MM.1S (cell line): ENCODE data around the gene OR9Q1.

Experiments
- DNase-seq: peaks from one replicate; pipeline ENCODE4 v3.0.0-alpha.2; 2015
- H2AFZ ChIP-seq: fragments of 300-600 bp; sonication (generic); 2 replicates; pipeline ENCODE4 v1.6.0; 2016; ENCODE audit warnings: antibody characterized with exemption, low read length
- H3F3A ChIP-seq: fragments of 300-600 bp; sonication (generic); 2 replicates; pipeline ENCODE4 v1.6.1; 2016; ENCODE audit warnings: mild to moderate bottlenecking, antibody characterized with exemption, low read length, moderate library complexity, mixed read lengths; ENCODE audit not compliant: insufficient read depth
- H3K27ac ChIP-seq: fragments of 300-600 bp; sonication (generic); 2 replicates; pipeline ENCODE4 v1.5.1; 2016; ENCODE audit warnings: mild to moderate bottlenecking, low read length
- H3K27me3 ChIP-seq: fragments of 300-600 bp; sonication (generic); replicated peaks from 2 replicates; pipeline ENCODE4 v1.6.0; 2016; ENCODE audit warnings: low read length; ENCODE audit not compliant: insufficient read depth
- H3K36me3 ChIP-seq: fragments of 300-600 bp; sonication (generic); replicated peaks from 2 replicates; pipeline ENCODE4 v1.6.1; 2016; ENCODE audit warnings: mild to moderate bottlenecking, low read length, mixed read lengths; ENCODE audit not compliant: insufficient read depth
- H3K4me1 ChIP-seq: fragments of 300-600 bp; sonication (generic); 2 replicates; pipeline ENCODE4 v1.6.1; 2016; ENCODE audit warnings: low read length, mixed read lengths
- H3K4me2 ChIP-seq: fragments of 300-600 bp; sonication (generic); 2 replicates; pipeline ENCODE4 v1.6.0; 2016; ENCODE audit warnings: low read depth, low read length
- H3K4me3 ChIP-seq: fragments of 300-600 bp; sonication (generic); 2 replicates; pipeline ENCODE4 v1.5.1; 2016; ENCODE audit warnings: low read length, mixed read lengths
- H3K79me2 ChIP-seq: fragments of 300-600 bp; sonication (generic); 2 replicates; pipeline ENCODE4 v1.6.1; 2016; ENCODE audit warnings: mixed run types, low read length, mixed read lengths
- H3K9ac ChIP-seq: fragments of 300-600 bp; sonication (generic); 2 replicates; pipeline ENCODE4 v1.6.1; 2016; ENCODE audit warnings: low read length, mixed read lengths
- H3K9me2 ChIP-seq: fragments of 300-600 bp; sonication (generic); replicated peaks from 2 replicates; pipeline ENCODE4 v1.6.1; 2016; ENCODE audit warnings: mild to moderate bottlenecking, low read length, mixed read lengths; ENCODE audit not compliant: insufficient read depth
- H3K9me3 ChIP-seq: fragments of 300-600 bp; sonication (generic); replicated peaks from 2 replicates; pipeline ENCODE4 v1.6.1; 2016; ENCODE audit warnings: mild to moderate bottlenecking, low read length, mixed read lengths; ENCODE audit not compliant: insufficient read depth
- H4K20me1 ChIP-seq: fragments of 300-600 bp; sonication (generic); 2 replicates; pipeline ENCODE4 v1.6.1; 2016; ENCODE audit warnings: mild to moderate bottlenecking, low read length, moderate library complexity, mixed read lengths; ENCODE audit not compliant: insufficient read depth
- CTCF ChIP-seq: fragments of 300-600 bp; sonication (generic); IDR thresholded peaks from 2 replicates; pipeline ENCODE4 v1.5.1; 2016; ENCODE audit warnings: antibody characterized with exemption, low read length, mixed read lengths
- EZH2 ChIP-seq: fragments of 300-600 bp; sonication (generic); optimal IDR thresholded peaks from 2 replicates; pipeline ENCODE3; 2017; ENCODE audit warnings: low read depth, mild to moderate bottlenecking, antibody characterized with exemption, low read length, mixed read lengths
- EZH2phosphoT487 ChIP-seq: fragments of 300-600 bp; sonication (generic); IDR thresholded peaks from 2 replicates; pipeline ENCODE4 v1.6.1; 2018; ENCODE audit warnings: antibody characterized with exemption, low read length

OR9Q1 gene

GRCh38 chr11:58075781-58076180 lies 52.1 kb downstream of the OR9Q1 start:
- Histone ChIP-seq H2AFZ (no peak overlapping the region), H3K79me2 (no peaks in the 10 kb centered on the region), H3K4me2 (no peak overlapping the region), H4K20me1 (no peaks in the 10 kb centered on the region), H3F3A (no peaks in the 10 kb centered on the region), H3K27me3 (no peaks in the 10 kb centered on the region), H3K9ac (no peak overlapping the region), H3K27ac (no peak overlapping the region), H3K9me2 (no peaks in the 10 kb centered on the region), H3K4me1 (no peaks in the 10 kb centered on the region), H3K9me3 (no peaks in the 10 kb centered on the region), H3K4me3 (no peak overlapping the region), H3K36me3 (no peaks in the 10 kb centered on the region)
- no peak for DNase-seq
- TF ChIP-seq EZH2, result no peak
- no peak for TF ChIP-seq CTCF
- TF ChIP-seq EZH2phosphoT487, result no peak

GRCh38 chr11:58086528-58086927 lies 62.8 kb downstream of the OR9Q1 start:
- no peaks in the 10 kb centered on the region for H3K9me2 ChIP-seq
- H3K27ac ChIP-seq, result no peak overlapping the region
- H3K4me3 ChIP-seq, result no peak overlapping the region
- H3K36me3 ChIP-seq, result no peaks in the 10 kb centered on the region
- H3K9me3 ChIP-seq, result no peaks in the 10 kb centered on the region
- H3K79me2 ChIP-seq, result no peaks in the 10 kb centered on the region
- H3K27me3 ChIP-seq, result no peaks in the 10 kb centered on the region
- H3F3A ChIP-seq, result no peaks in the 10 kb centered on the region
- H2AFZ ChIP-seq, result no peak overlapping the region
- DNase-seq, result no peak
- H4K20me1 ChIP-seq, result no peaks in the 10 kb centered on the region
- H3K4me2 ChIP-seq, result no peak overlapping the region
- no peak overlapping the region for H3K9ac ChIP-seq
- no peaks in the 10 kb centered on the region for H3K4me1 ChIP-seq
- TF ChIP-seq EZH2, result no peak
- no peak for TF ChIP-seq CTCF
- no peak for TF ChIP-seq EZH2phosphoT487

- H3K9ac ChIP-seq, result no peak overlapping the region
- no peaks in the 10 kb centered on the region for H3K79me2 ChIP-seq
- no peak for TF ChIP-seq EZH2phosphoT487
- no peak for TF ChIP-seq CTCF
- no peak for TF ChIP-seq EZH2
- no peaks in the 10 kb centered on the region for H3K9me3 ChIP-seq
- H2AFZ ChIP-seq, result no peak overlapping the region
- no peaks in the 10 kb centered on the region for H3F3A ChIP-seq
- no peaks in the 10 kb centered on the region for H3K9me2 ChIP-seq
- no peak overlapping the region for H3K27ac ChIP-seq
- no peak overlapping the region for H3K4me2 ChIP-seq
- no peak for DNase-seq
- no peaks in the 10 kb centered on the region for H3K36me3 ChIP-seq
- H3K27me3 ChIP-seq, result no peaks in the 10 kb centered on the region
- H3K4me1 ChIP-seq, result no peaks in the 10 kb centered on the region
- no peak overlapping the region for H3K4me3 ChIP-seq
- H4K20me1 ChIP-seq, result no peaks in the 10 kb centered on the region
Observed at GRCh38 chr11:58097437-58097836, 73.8 kb downstream of the OR9Q1 start.
